ENCODE data around the gene DNTTIP2.

The DNTTIP2 gene

GRCh38 chr1:93845538-93846205 is 33.3 kb downstream of the DNTTIP2 start:
- TF ChIP-seq CTCF (conservative IDR thresholded peaks at IDR 0.05; ENCODE audit: low read depth), result no peak
- peak; percentile 66 for DNase-seq (ENCODE audit: low spot score)
- ChIA-PET POLR2A (ENCODE audit: low non-redundant PET) (interaction anchor here (0.6 to 1.1 kb wide), 3 partner anchors 140 to 399 kb away, joined by 3 to 8 read pairs (median 3); no protein-coding TSS in a partner anchor), CTCF (interaction anchor here (1.3 to 1.7 kb wide), 5 partner anchors 27 to 399 kb away, joined by 3 to 8 read pairs (median 5); no protein-coding TSS in a partner anchor)
- peak overlapping the region; percentile 96 for H3K27ac ChIP-seq

- peak; percentile 85 for TF ChIP-seq CTCF (conservative IDR thresholded peaks at IDR 0.05; ENCODE audit: low read depth)
- ChIA-PET CTCF (interaction anchor here (0.6 to 2.2 kb wide), 18 partner anchors 16 to 722 kb away, joined by 3 to 12 read pairs (median 4); no protein-coding TSS in a partner anchor), POLR2A (ENCODE audit: low non-redundant PET) (no interaction called here)
- DNase-seq (ENCODE audit: low spot score), result peak; percentile 73
- peak overlapping the region; percentile 57 for H3K27ac ChIP-seq
Observed at GRCh38 chr1:93844262-93845045, 34.6 kb downstream of the DNTTIP2 start.

DNA sequence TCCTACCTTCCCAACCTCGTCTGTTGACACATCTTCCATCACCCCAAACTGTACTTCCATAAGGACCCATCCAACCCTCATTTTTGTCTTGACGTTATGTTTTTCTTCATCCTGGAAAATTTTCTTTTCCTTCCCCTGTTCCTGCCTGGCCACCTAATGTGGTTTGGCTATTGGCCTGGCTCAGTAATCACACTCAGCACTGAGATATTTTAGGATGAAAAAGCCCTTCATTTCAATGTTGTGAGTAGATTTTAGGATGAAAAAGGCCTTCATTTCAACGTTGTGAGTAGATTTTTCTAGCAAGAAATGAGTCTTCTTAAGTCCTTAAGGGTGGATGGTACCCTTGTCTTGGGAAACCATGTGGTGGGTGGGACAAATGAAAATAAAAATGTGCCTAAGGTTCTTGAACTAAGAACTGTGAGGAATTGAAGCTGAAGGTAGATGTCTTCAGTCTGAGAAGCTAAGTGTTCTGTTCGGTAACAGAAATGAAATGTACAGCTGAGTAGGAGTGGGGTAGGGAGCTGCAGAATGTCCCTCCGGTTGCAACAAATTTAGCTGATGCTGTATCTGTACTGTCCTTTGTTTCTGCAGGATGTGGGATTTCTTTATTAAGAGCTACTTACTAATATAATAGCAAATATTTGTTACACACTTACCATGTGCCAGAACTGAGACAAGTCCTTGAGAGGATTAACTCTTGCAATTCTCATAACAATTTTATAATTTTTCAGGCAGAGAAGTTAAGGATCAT is 36.1 kb downstream of the DNTTIP2 start:
- POLR2A ChIA-PET (ENCODE audit: low non-redundant PET), result no interaction called here
- TF ChIP-seq CTCF (conservative IDR thresholded peaks at IDR 0.05; ENCODE audit: low read depth), result no peak
- CTCF ChIA-PET, result interaction anchor here (0.6 to 2.2 kb wide), 4 partner anchors 211 to 795 kb away, joined by 4 to 12 read pairs (median 7); no protein-coding TSS in a partner anchor

GRCh38 chr1:93841771-93842170 is 37.2 kb downstream of the DNTTIP2 start:
- ChIA-PET POLR2A (ENCODE audit: low non-redundant PET) (no interaction called here), CTCF (interaction anchor here (0.6 kb wide), 2 partner anchors 212 to 538 kb away, joined by 3 to 7 read pairs; no protein-coding TSS in a partner anchor)
- no peak for TF ChIP-seq CTCF (conservative IDR thresholded peaks at IDR 0.05; ENCODE audit: low read depth)
- no peak overlapping the region for H3K27ac ChIP-seq
- no peak for DNase-seq (ENCODE audit: low spot score)

More for the DNA sequence above, 36.1 kb downstream of the DNTTIP2 start:
- DNase-seq (ENCODE audit: low spot score), result no peak
- no peak overlapping the region for H3K27ac ChIP-seq

DNA sequence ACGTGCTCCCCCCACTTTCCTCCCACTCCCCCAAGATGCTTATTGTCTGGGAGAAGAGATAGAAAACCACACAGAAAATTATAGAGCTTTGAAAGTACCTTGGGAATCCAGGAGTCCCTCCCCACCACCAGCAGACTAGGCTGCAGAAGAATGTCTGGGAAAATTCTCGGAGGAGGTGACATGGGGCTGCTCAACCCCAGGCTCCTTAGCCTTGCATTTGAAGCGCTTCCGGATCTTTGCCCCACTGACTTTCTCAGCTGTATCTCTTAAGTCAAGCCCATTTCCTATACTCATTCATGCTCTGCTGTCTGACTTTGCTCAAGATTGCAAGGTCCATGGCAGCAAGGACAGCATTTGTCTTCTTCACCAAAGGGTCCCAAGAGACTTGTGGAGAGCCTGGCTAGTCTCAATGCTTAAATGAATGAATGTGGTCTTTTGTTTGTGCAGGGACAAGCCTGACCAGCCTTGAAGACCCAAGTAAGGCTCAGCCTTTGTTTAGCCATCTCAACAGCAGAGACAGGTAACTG is 38.0 kb downstream of the DNTTIP2 start:
- ChIA-PET POLR2A (ENCODE audit: low non-redundant PET) (no interaction called here), CTCF (no interaction called here)

More for the DNA sequence above, 38.0 kb downstream of the DNTTIP2 start:
- TF ChIP-seq CTCF (conservative IDR thresholded peaks at IDR 0.05; ENCODE audit: low read depth), result no peak
- H3K27ac ChIP-seq, result no peak overlapping the region
- DNase-seq (ENCODE audit: low spot score), result no peak
